WERI-Rb-1 (cell line): ENCODE measurements around the gene MAB21L3.

Experiments used
- DNase-seq: peaks from one replicate; pipeline ENCODE4 v3.0.0-alpha.2; 2020
- H3K27ac ChIP-seq: fragments of 250-450 bp; sonication (Bioruptor Pico); 2 replicates; pipeline ENCODE4 v1.5.1; 2020; ENCODE audit warnings: mild to moderate bottlenecking, moderate library complexity
- H3K27me3 ChIP-seq: fragments of 250-450 bp; sonication (Bioruptor Pico); 2 replicates; pipeline ENCODE4 v1.5.1; 2021; ENCODE audit warnings: mild to moderate bottlenecking, low read depth, moderate library complexity; ENCODE audit not compliant: insufficient read depth, severe bottlenecking
- H3K36me3 ChIP-seq: fragments of 250-450 bp; sonication (Bioruptor Pico); 2 replicates; pipeline ENCODE4 v1.5.1; 2020; ENCODE audit warnings: mild to moderate bottlenecking, moderate library complexity
- H3K4me3 ChIP-seq: 2 replicates; pipeline ENCODE4 v1.5.1; 2011; ENCODE audit warnings: low read depth, mild to moderate bottlenecking, control low read depth, low read length
- H3K9me3 ChIP-seq: fragments of 250-450 bp; sonication (Bioruptor Pico); 2 replicates; pipeline ENCODE4 v1.5.1; 2021; ENCODE audit warnings: mild to moderate bottlenecking, moderate library complexity; ENCODE audit not compliant: severe bottlenecking
- TF ChIP-seq, protein P1 (sequence below): IDR thresholded peaks from 2 replicates; pipeline ENCODE4 v1.5.1; 2011; ENCODE audit warnings: low read depth, mild to moderate bottlenecking, control low read depth, inconsistent platforms, low read length

Gene MAB21L3

DNA sequence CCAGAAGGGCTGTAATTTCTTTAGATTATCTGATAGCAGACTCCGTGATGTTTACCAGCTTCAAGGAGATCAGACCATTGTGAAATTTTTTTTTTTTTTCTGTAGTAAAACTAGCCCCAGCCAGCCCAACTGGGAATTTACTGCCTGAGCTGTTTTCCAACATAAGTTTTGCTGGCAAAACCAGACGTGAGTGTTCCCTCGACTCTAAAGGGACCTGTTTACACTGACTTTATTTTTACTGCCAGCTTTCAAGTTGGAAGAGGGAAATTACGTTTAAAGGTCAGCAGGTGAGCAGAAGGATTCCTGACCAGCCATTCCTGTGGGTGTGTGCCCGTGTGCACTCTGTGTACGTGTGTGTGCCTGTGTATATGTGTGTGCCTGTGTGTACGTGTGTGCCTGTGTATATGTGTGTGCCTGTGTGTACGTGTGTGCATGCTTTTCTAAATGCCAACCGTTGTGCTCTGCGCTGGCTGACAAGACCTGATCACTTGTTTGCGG lies 374 bp downstream of the MAB21L3 start:
- no peak overlapping the region for H3K4me3 ChIP-seq
- DNase-seq: no peak

DNA sequence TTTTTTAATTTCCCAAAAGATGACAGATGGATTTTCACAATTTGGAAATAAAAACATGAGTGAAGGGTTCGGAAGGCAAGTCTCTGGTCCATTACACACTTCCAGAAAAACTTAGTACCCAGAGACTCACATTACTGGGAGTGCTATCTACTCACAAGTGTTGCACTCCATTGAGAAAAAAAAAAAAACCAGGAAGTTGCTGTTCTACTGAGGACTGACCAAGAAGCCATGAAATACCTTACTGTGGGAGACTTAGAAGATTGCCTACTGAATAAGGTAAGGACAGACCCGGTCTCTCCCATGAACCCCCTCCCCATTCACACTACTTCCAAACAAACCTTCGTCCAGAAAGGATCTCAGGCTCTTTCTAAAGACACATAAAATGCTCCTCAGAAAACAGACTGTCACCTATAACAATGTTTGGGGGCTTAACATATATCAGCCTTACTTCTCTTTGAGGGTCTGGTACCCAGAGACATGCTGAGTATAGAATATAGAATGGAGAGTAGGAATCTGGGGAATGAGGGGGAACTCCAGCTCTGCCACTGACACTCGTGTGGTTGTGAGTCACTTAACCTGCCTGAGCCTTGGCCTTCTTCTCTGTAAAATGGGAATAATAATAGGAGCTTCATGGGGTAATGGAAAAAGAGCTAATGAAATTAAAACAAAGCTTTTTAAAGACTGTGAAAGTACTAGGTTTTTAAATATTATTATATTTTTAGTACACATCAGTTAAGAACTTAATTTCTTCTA lies 1.4 kb downstream of the MAB21L3 start:
- no peak overlapping the region for H3K4me3 ChIP-seq
- H3K27ac ChIP-seq: no peak overlapping the region
- TF ChIP-seq, protein P1, sequence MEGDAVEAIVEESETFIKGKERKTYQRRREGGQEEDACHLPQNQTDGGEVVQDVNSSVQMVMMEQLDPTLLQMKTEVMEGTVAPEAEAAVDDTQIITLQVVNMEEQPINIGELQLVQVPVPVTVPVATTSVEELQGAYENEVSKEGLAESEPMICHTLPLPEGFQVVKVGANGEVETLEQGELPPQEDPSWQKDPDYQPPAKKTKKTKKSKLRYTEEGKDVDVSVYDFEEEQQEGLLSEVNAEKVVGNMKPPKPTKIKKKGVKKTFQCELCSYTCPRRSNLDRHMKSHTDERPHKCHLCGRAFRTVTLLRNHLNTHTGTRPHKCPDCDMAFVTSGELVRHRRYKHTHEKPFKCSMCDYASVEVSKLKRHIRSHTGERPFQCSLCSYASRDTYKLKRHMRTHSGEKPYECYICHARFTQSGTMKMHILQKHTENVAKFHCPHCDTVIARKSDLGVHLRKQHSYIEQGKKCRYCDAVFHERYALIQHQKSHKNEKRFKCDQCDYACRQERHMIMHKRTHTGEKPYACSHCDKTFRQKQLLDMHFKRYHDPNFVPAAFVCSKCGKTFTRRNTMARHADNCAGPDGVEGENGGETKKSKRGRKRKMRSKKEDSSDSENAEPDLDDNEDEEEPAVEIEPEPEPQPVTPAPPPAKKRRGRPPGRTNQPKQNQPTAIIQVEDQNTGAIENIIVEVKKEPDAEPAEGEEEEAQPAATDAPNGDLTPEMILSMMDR: no peak
- no peaks in the 10 kb centered on the region for H3K9me3 ChIP-seq
- H3K27me3 ChIP-seq: no peaks in the 10 kb centered on the region
- no peak for DNase-seq
- H3K36me3 ChIP-seq: no peaks in the 10 kb centered on the region

More for the DNA sequence above, 374 bp downstream of the MAB21L3 start:
- Histone ChIP-seq H3K36me3 (no peaks in the 10 kb centered on the region), H3K27me3 (no peaks in the 10 kb centered on the region), H3K9me3 (no peaks in the 10 kb centered on the region), H3K27ac (no peak overlapping the region)
- TF ChIP-seq, protein P1: no peak

GRCh38 chr1:116113615-116114014 lies 2.4 kb downstream of the MAB21L3 start:
- TF ChIP-seq, protein P1: no peak
- Histone ChIP-seq H3K9me3 (no peaks in the 10 kb centered on the region), H3K27ac (no peak overlapping the region), H3K27me3 (no peaks in the 10 kb centered on the region), H3K4me3 (no peak overlapping the region), H3K36me3 (no peaks in the 10 kb centered on the region)
- no peak for DNase-seq

DNA sequence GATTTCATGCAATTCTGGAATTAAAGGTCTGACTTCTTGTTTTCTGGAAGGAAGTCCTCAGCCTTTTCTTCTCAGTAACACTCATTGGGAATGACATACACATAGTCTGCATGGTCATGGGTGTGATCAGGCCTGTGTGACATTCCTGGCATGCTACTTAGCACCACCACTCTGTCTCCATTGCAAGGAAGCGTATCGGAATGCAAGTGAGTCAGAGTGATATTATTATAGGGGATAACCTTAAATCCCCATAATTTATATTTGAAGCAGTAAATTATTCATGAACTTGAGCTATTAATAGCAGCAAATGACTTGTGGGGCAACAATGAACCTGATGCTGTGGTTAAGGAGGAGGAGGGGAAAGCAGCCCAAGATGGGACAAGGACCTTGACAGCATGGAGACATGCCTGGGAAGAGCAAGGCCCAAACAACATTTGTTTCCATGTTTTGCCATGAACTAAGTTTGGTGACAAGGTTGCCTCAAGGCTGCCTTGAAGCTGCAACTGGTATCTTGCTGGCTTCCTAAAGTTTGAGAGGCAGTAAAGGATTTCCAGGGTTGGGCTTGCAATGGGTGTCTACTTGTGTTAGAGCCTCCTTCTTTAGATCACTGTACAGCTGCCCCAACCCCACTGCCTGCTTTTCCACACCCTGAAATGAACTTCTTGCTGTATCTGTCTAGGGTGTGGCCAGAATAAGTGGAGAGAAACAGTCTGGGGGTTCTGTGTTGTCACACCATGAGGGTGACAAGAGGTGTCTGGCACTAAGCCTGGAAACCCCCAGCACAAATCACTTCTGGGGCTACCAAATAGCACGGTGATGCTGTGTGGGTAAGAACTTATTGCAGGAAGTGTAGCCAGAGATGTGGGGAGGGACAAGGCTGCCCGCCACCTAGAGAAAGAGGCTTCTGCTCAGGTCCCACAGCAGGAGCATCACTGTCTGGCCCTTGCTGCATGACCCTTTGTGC lies 4.6 kb downstream of the MAB21L3 start:
- TF ChIP-seq, protein P1: no peak
- no peaks in the 10 kb centered on the region for H3K36me3 ChIP-seq
- H3K27ac ChIP-seq: no peak overlapping the region
- no peak overlapping the region for H3K4me3 ChIP-seq
- no peak for DNase-seq
- no peaks in the 10 kb centered on the region for H3K27me3 ChIP-seq
- no peaks in the 10 kb centered on the region for H3K9me3 ChIP-seq

DNA sequence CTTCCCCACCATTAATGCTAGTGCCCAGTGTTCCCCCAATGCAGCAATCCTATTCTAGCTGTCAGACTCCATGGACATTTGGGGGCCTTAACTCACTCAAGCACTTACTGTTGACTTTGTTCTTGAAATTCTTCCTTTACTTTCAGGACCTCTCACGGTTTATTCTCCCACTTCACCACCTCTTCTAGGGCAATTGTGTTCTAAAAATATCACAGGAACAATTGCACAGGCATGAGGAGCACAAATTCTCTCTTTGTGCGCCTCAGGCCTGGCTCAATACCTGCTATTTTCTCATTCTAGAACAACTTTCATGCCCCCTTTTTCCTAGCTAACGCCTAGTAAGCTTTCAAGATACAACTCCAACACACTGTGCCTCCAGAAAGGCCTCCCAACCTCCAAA lies 7.3 kb downstream of the MAB21L3 start:
- Histone ChIP-seq H3K9me3 (no peaks in the 10 kb centered on the region), H3K27me3 (no peaks in the 10 kb centered on the region), H3K36me3 (no peaks in the 10 kb centered on the region), H3K27ac (no peak overlapping the region), H3K4me3 (no peak overlapping the region)
- DNase-seq: no peak
- TF ChIP-seq, protein P1: no peak
